ENCODE results near the gene FAM83B. TPM values are rescaled to one million over a fixed set of nuclear protein-coding genes. Genes with fewer than 3 reads are reported as not detected.

FAM83B gene
- total RNA-seq, 1 donor from 2014 or later, result not detected

DNA sequence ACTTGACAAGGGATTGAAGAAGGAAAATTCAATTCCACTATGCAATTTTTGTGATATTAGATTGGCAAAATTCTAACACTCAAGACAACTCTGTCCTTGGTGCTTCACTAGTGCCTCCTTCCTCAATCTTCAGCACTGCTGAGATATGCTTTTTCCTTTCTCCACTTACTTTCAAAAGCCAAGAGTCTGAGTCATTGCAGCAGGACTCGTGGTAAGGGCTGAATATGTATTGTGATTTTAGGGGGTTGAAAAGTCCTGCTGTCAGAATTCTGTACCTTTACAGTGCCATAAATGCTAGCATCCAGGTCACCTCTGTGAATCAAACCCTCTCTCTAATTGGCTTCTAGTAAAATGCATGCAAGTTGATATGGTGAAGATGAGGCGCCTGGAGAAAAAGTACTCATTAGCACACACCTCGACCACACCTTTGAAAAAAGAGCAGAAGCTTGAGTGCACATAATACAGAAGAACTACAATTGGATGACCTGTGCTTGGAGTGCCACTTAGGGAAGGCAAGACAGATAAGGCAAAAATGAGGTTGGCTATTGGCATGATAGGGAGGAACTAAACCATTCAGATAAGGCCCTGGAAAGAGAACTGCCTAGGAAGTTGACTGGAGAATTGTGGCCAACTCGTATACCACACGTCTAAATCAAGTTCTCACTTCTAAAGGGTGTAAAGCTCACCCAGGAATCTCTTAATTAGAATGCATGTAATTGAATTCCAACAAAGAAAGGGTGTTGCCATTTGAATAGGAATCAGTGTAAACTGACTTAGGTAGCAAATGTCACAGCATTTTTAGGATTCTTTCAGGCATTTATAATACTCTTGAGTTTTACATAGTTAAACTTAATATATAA, 43.6 kb upstream of the FAM83B start:
- Histone ChIP-seq H3K4me3 (no peak overlapping the region), H3K9me3 (no peaks in the 10 kb centered on the region), H3K4me1 (no peaks in the 10 kb centered on the region), H3K27me3 (no peaks in the 10 kb centered on the region), H3K36me3 (no peaks in the 10 kb centered on the region), H3K27ac (no peak overlapping the region)
- intact Hi-C loops (cut with DNase I), result no loop called here
- TF ChIP-seq, protein P1, sequence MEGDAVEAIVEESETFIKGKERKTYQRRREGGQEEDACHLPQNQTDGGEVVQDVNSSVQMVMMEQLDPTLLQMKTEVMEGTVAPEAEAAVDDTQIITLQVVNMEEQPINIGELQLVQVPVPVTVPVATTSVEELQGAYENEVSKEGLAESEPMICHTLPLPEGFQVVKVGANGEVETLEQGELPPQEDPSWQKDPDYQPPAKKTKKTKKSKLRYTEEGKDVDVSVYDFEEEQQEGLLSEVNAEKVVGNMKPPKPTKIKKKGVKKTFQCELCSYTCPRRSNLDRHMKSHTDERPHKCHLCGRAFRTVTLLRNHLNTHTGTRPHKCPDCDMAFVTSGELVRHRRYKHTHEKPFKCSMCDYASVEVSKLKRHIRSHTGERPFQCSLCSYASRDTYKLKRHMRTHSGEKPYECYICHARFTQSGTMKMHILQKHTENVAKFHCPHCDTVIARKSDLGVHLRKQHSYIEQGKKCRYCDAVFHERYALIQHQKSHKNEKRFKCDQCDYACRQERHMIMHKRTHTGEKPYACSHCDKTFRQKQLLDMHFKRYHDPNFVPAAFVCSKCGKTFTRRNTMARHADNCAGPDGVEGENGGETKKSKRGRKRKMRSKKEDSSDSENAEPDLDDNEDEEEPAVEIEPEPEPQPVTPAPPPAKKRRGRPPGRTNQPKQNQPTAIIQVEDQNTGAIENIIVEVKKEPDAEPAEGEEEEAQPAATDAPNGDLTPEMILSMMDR (IDR thresholded peaks at IDR 0.05), result no peak
- no peak for DNase-seq (ENCODE audit: low spot score in 2 of 2)

DNA sequence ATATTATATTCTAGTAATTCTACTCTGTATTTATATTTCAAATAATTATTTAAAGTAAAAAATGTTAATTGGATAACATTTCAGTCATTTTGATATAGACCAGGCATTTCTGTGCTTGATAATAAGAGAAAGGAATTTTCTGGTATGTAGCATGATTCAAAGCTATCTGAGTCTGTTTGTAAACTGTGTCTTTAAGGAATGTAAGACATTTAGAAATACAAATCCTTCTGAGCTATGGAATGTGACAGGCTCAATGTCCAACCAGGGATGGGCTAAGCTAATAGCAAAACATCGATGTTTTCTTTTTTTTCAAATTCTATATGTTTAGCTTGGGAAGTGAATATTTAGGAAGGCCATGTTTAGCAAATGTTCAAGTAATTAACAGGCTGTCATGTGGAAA, 41.5 kb upstream of the FAM83B start:
- TF ChIP-seq, protein P1 (IDR thresholded peaks at IDR 0.05), result no peak
- Histone ChIP-seq H3K36me3 (no peaks in the 10 kb centered on the region), H3K4me3 (no peak overlapping the region), H3K27me3 (no peaks in the 10 kb centered on the region), H3K4me1 (no peaks in the 10 kb centered on the region), H3K27ac (no peak overlapping the region), H3K9me3 (no peaks in the 10 kb centered on the region)
- DNase-seq (ENCODE audit: low spot score in 2 of 2), result no peak
- intact Hi-C loops (cut with DNase I), result no loop called here

DNA sequence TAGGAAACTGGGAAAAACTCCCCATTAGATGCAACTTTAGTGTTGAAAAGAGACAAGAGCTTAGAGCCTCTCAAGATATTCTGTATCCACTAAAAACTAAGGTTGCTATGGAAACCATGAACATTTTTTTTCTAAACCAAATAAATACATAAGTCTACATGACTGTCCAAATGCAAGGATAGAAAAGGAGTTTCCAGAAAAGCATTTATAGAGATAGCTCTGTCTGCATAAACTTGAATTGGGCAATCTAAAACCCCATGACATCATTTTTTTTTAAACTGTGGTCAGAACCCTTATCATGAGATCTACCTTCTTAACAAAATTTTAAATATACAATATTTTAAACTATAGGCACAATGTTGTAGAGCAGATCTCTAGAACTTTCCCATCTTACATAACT, 36.4 kb upstream of the FAM83B start:
- intact Hi-C loops (cut with DNase I), result no loop called here
- Histone ChIP-seq H3K9me3 (no peaks in the 10 kb centered on the region), H3K36me3 (no peaks in the 10 kb centered on the region), H3K27ac (no peak overlapping the region), H3K4me1 (no peaks in the 10 kb centered on the region), H3K4me3 (no peak overlapping the region), H3K27me3 (no peaks in the 10 kb centered on the region)
- no peak for DNase-seq (ENCODE audit: low spot score in 2 of 2)
- TF ChIP-seq, protein P1 (IDR thresholded peaks at IDR 0.05), result no peak

DNA sequence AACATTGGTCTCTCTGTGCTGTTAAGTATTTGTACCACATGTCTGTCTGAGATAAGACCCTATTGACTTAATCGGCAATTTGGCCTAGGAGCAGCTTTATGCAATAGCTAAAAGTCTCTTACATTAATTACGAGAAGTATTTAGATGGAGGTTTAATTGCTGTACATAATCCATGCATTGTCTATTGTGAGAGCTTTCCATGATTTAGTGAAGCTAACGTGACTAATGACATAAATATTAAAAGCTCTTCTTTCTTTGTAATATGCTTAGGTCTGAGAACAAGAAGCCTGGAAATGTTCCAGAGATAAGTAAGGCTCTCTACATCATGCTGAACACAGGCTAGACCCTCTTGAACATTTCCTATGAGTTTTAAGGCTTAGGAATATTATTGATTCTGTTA, 32.7 kb upstream of the FAM83B start:
- Histone ChIP-seq H3K36me3 (no peaks in the 10 kb centered on the region), H3K4me3 (no peak overlapping the region), H3K27me3 (no peaks in the 10 kb centered on the region), H3K9me3 (no peaks in the 10 kb centered on the region), H3K4me1 (no peaks in the 10 kb centered on the region), H3K27ac (no peak overlapping the region)
- TF ChIP-seq, protein P1 (IDR thresholded peaks at IDR 0.05), result no peak
- no peak for DNase-seq (ENCODE audit: low spot score in 2 of 2)
- intact Hi-C loops (cut with DNase I), result no loop called here

DNA sequence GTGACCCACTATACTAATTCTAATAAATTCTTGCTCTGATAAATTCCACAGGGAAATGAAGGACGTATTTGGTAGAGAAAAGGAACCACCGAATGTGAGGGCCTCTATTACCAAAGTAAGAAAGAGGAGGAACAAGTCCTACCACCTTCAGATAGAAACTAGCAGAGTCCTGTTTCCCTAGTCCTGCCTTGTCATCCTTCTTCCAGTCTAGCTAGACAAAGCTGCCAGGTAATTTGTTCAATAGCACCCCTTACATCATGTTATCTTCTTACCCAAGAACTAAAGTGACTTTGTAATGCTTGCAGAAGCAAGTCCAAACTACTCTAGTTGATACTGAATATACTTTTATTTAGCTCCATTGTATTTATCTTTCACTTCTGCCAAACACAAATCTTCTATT, 29.3 kb upstream of the FAM83B start:
- no peaks in the 10 kb centered on the region for H3K27me3 ChIP-seq
- H3K9me3 ChIP-seq, result no peaks in the 10 kb centered on the region
- no peak overlapping the region for H3K27ac ChIP-seq
- intact Hi-C loops (cut with DNase I), result no loop called here
- no peaks in the 10 kb centered on the region for H3K36me3 ChIP-seq
- H3K4me3 ChIP-seq, result no peak overlapping the region
- TF ChIP-seq, protein P1 (IDR thresholded peaks at IDR 0.05), result no peak
- H3K4me1 ChIP-seq, result no peaks in the 10 kb centered on the region
- DNase-seq (ENCODE audit: low spot score in 2 of 2), result no peak
